Vagina (tissue), 2 donors: ENCODE measurements around the gene GLT1D1. TPM values are rescaled to one million over a fixed set of nuclear protein-coding genes. Genes with fewer than 3 reads are reported as not detected.
A peak's percentile ranks its signal among the peaks of the same experiment; 100 is the strongest.

ENCODE experiments used
- DNase-seq, 2 donors: peaks; one replicate each; pipeline ENCODE4 v3.0.0-alpha.2; 2017; ENCODE audit errors: extremely low spot score in 2 of 2
- H3K27ac ChIP-seq: fragments of 200-600 bp; sonication (generic); one replicate; pipeline ENCODE4 v1.5.1; 2019
- H3K27me3 ChIP-seq: fragments of 200-600 bp; sonication (generic); one replicate; pipeline ENCODE4 v1.5.1; 2019
- H3K36me3 ChIP-seq, 2 donors: fragments of 200-600 bp; sonication (generic); one replicate each; pipeline ENCODE4 v1.5.1; 2017 to 2019
- H3K4me1 ChIP-seq: fragments of 200-600 bp; sonication (generic); one replicate; pipeline ENCODE4 v1.5.1; 2019
- H3K4me3 ChIP-seq, 2 donors: fragments of 200-600 bp; sonication (generic); 1 replicate in 1 of 2; 2 replicates in 1 of 2; pipeline ENCODE4 v1.5.1; 2016 to 2019
- H3K9me3 ChIP-seq: fragments of 200-600 bp; sonication (generic); one replicate; pipeline ENCODE4 v1.5.1; 2019
- CTCF ChIP-seq, 3 experiments: fragments of 450-650 bp in 2 of 3; fragments of 200-600 bp in 1 of 3; sonication (generic) in 1 of 3; IDR thresholded peaks; one replicate each; pipeline ENCODE4 v1.5.1; 2017 to 2019; ENCODE audit warnings: antibody characterized with exemption in 3 of 3, mild to moderate bottlenecking in 2 of 3, moderate library complexity in 2 of 3
- POLR2A ChIP-seq, 2 donors: fragments of 450-650 bp; IDR thresholded peaks; one replicate each; pipeline ENCODE4 v1.6.1; 2017; ENCODE audit warnings: antibody characterized with exemption in 2 of 2, mild to moderate bottlenecking in 2 of 2, moderate library complexity in 2 of 2
- POLR2AphosphoS5 ChIP-seq, 2 donors: sonication (generic); formaldehyde crosslinking; IDR thresholded peaks; one replicate each; pipeline ENCODE4 v1.9.0; 2017; ENCODE audit warnings: antibody characterized with exemption in 2 of 2, mild to moderate bottlenecking in 2 of 2, low read depth in 1 of 2; ENCODE audit not compliant: insufficient read depth in 1 of 2
- intact Hi-C: fragments of 100-400 bp; cut with DNase I; formaldehyde crosslinking; loops from one replicate; pipeline ENCODE4 v1.15.1; 2023
- total RNA-seq: library from RNA; depleted of rRNA; stranded (reverse); fragments of >200 nt; gene quantifications from one replicate; pipeline ENCODE4 v1.2.3, GENCODE V29; 2016

Gene GLT1D1
- total RNA-seq, 1 donor from 2014 or later: 0.74 TPM

GRCh38 chr12:128807161-128807724, 46.0 kb upstream of the GLT1D1 start:
- no peak for DNase-seq

GRCh38 chr12:128808651-128809050, 44.6 kb upstream of the GLT1D1 start:
- peaks cover 32% of the 10 kb centered on the region for H3K4me1 ChIP-seq
- H3K9me3 ChIP-seq: no peaks in the 10 kb centered on the region
- H3K4me3 ChIP-seq: no peak overlapping the region
- intact Hi-C loops: no loop called here
- DNase-seq: no peak
- no peaks in the 10 kb centered on the region for H3K27me3 ChIP-seq
- H3K27ac ChIP-seq: no peak overlapping the region
- peaks cover 0 to 31% of the 10 kb centered on the region in 2 donors for H3K36me3 ChIP-seq
- TF ChIP-seq CTCF (IDR thresholded peaks at IDR 0.05): no peak
- no peak for TF ChIP-seq POLR2AphosphoS5 (IDR thresholded peaks at IDR 0.05; ENCODE audit: insufficient read depth in 1 of 2, low read depth in 1 of 2)
- TF ChIP-seq POLR2A (IDR thresholded peaks at IDR 0.05): no peak

More at GRCh38 chr12:128807161-128807724, 46.0 kb upstream of the GLT1D1 start:
- no peak for TF ChIP-seq POLR2A (IDR thresholded peaks at IDR 0.05)
- no peak for TF ChIP-seq CTCF (IDR thresholded peaks at IDR 0.05)
- TF ChIP-seq POLR2AphosphoS5 (IDR thresholded peaks at IDR 0.05; ENCODE audit: insufficient read depth in 1 of 2, low read depth in 1 of 2): no peak
- Histone ChIP-seq H3K27ac (no peak overlapping the region), H3K4me1 (peaks cover 22% of the 10 kb centered on the region), H3K4me3 (no peak overlapping the region), H3K27me3 (no peaks in the 10 kb centered on the region), H3K36me3 (peaks cover 0 to 36% of the 10 kb centered on the region in 2 donors), H3K9me3 (no peaks in the 10 kb centered on the region)
- intact Hi-C loops: no loop called here

GRCh38 chr12:128810182-128811127, 42.8 kb upstream of the GLT1D1 start:
- peak overlapping the region; percentile 61 for H3K27ac ChIP-seq
- peak in 1 of 2 donors; percentile 34 for TF ChIP-seq POLR2AphosphoS5 (IDR thresholded peaks at IDR 0.05; ENCODE audit: insufficient read depth in 1 of 2, low read depth in 1 of 2)
- no peak for TF ChIP-seq CTCF (IDR thresholded peaks at IDR 0.05)
- no peaks in the 10 kb centered on the region for H3K27me3 ChIP-seq
- H3K4me3 ChIP-seq: peak overlapping the region in 1 of 2 donors; percentile 5
- intact Hi-C loops: no loop called here
- DNase-seq: no peak
- peaks cover 0 to 25% of the 10 kb centered on the region in 2 donors for H3K36me3 ChIP-seq
- H3K9me3 ChIP-seq: no peaks in the 10 kb centered on the region
- H3K4me1 ChIP-seq: peaks cover 34% of the 10 kb centered on the region

- DNase-seq: no peak
- TF ChIP-seq POLR2AphosphoS5 (IDR thresholded peaks at IDR 0.05; ENCODE audit: insufficient read depth in 1 of 2, low read depth in 1 of 2): no peak
- TF ChIP-seq POLR2A (IDR thresholded peaks at IDR 0.05): no peak
- no peak for TF ChIP-seq CTCF (IDR thresholded peaks at IDR 0.05)
Measured at GRCh38 chr12:128811806-128812205, 41.5 kb upstream of the GLT1D1 start.

More at GRCh38 chr12:128811806-128812205, 41.5 kb upstream of the GLT1D1 start:
- intact Hi-C loops: no loop called here
- no peak overlapping the region for H3K4me3 ChIP-seq
- H3K36me3 ChIP-seq: peaks cover 0 to 25% of the 10 kb centered on the region in 2 donors
- H3K9me3 ChIP-seq: no peaks in the 10 kb centered on the region
- no peaks in the 10 kb centered on the region for H3K27me3 ChIP-seq
- peaks cover 44% of the 10 kb centered on the region for H3K4me1 ChIP-seq
- H3K27ac ChIP-seq: no peak overlapping the region
